ENCODE results near the gene CELSR1. TPM values are rescaled to one million over a fixed set of nuclear protein-coding genes. Genes with fewer than 3 reads are reported as not detected.

CELSR1 gene
- total RNA-seq = 10 to 100 TPM; 31.7 to 72.7 (median 54.1) TPM

- 2% methylated on average over 56 of the region's 101 CpGs; no CpG with 5 or more reads in 1 of the 2 donors for WGBS, 2 donors
- DNase-seq (ENCODE audit: low spot score in 2 of 2) = no peak
- no peak for TF ChIP-seq POLR2A (IDR thresholded peaks at IDR 0.05)
- intact Hi-C loops (cut with DNase I; ENCODE audit: low total_unique reads) = no loop called here
- H3K4me3 ChIP-seq (ENCODE audit: low read depth, poor library complexity, severe bottlenecking) = peak within 1 kb of the TSS; percentile 30
Measured at GRCh38 chr22:46537225-46537945, at the start of gene CELSR1. Gene CELSR1 (minus strand): TSS chr22:46537620. CDS start chr22:46537170, 450 bp downstream.

DNA sequence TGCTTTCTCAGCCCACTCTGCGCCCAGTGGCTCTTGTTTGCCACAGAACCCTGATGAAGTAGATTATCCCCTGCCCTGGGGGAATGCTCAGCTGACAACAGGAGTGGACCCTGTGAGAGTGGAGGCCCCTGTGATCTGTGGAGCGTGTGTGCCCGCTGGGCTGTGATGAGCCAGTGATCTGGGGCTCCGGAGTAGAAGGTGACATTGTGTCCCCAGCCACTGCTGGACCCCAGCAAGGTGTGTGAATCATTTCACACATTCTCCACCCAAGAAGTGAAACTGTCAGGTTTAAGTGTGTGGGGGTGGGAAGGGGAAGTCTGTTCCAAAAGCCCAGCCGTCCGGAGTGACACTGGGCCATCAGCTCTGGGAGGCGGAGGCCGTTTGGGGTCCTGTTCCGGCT, 49.6 kb upstream of the CELSR1 start:
- WGBS, 2 donors = 79 to 86% methylated on average over 8 to 9 of the region's 9 CpGs
- TF ChIP-seq, protein P1, sequence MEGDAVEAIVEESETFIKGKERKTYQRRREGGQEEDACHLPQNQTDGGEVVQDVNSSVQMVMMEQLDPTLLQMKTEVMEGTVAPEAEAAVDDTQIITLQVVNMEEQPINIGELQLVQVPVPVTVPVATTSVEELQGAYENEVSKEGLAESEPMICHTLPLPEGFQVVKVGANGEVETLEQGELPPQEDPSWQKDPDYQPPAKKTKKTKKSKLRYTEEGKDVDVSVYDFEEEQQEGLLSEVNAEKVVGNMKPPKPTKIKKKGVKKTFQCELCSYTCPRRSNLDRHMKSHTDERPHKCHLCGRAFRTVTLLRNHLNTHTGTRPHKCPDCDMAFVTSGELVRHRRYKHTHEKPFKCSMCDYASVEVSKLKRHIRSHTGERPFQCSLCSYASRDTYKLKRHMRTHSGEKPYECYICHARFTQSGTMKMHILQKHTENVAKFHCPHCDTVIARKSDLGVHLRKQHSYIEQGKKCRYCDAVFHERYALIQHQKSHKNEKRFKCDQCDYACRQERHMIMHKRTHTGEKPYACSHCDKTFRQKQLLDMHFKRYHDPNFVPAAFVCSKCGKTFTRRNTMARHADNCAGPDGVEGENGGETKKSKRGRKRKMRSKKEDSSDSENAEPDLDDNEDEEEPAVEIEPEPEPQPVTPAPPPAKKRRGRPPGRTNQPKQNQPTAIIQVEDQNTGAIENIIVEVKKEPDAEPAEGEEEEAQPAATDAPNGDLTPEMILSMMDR (IDR thresholded peaks at IDR 0.05) = no peak
- no peak for TF ChIP-seq POLR2A (IDR thresholded peaks at IDR 0.05)
- no peak overlapping the region for H3K4me3 ChIP-seq (ENCODE audit: low read depth, poor library complexity, severe bottlenecking)
- DNase-seq (ENCODE audit: low spot score in 2 of 2) = no peak
- intact Hi-C loops (cut with DNase I; ENCODE audit: low total_unique reads) = no loop called here

DNA sequence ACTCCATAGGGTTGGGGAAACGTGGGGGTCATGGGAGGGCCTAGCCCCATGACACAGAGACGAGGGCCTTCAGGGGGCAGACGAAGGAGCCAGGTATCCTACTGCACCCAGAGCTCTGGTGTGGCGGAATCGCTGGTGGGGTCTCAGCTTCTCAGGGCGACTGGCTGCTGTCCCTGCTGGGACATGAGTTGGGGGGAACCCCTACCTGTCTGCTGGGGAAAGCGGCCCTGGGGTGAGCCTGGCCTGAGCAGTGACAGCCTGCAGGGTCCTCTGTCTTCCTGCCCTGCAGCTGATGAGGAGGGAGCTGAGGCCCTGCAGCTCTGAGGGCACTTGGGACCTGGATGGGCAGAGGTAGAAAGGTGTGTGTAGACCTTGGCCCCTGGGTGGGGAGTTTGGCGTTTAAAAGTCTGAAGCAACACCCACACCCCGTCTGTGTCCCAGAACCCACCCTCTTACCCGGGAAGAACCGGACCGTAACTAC, 49.2 kb upstream of the CELSR1 start:
- WGBS, 2 donors = 91 to 93% methylated on average over 8 to 12 of the region's 12 CpGs
- no peak overlapping the region for H3K4me3 ChIP-seq (ENCODE audit: low read depth, poor library complexity, severe bottlenecking)
- intact Hi-C loops (cut with DNase I; ENCODE audit: low total_unique reads) = no loop called here
- no peak for DNase-seq (ENCODE audit: low spot score in 2 of 2)
- TF ChIP-seq, protein P1 (IDR thresholded peaks at IDR 0.05) = no peak
- no peak for TF ChIP-seq POLR2A (IDR thresholded peaks at IDR 0.05)

DNA sequence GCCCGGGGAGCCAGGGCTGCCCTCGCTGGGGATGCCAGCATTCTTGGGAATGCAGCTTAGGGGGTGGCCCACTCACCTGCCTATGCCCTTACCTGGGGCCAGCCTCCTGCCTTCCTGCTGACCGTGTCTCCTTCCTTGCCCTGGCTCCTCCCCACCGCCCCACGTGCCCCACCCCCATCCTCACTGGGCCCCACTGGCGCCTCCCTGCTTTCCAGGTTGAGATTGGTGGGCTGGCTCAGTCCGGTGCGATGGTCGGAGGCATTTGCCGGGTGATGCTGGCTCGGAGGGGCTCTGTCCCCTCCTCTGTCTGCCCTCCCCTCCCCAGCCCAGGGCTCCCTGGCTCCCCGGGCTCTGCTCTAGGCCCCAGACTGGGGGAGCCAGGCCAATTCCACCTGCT, 48.7 kb upstream of the CELSR1 start:
- 84 to 88% methylated on average over 12 of the region's 12 CpGs for WGBS, 2 donors
- intact Hi-C loops (cut with DNase I; ENCODE audit: low total_unique reads) = no loop called here

GRCh38 chr22:46585340-46586122, 48.1 kb upstream of the CELSR1 start:
- intact Hi-C loops (cut with DNase I; ENCODE audit: low total_unique reads) = no loop called here
- no peak overlapping the region for H3K4me3 ChIP-seq (ENCODE audit: low read depth, poor library complexity, severe bottlenecking)
- no peak for DNase-seq (ENCODE audit: low spot score in 2 of 2)
- 91 to 92% methylated on average over 19 of the region's 19 CpGs for WGBS, 2 donors
- TF ChIP-seq, protein P1 (IDR thresholded peaks at IDR 0.05) = no peak
- no peak for TF ChIP-seq POLR2A (IDR thresholded peaks at IDR 0.05)

More for the DNA sequence above, 48.7 kb upstream of the CELSR1 start:
- DNase-seq (ENCODE audit: low spot score in 2 of 2) = no peak
- H3K4me3 ChIP-seq (ENCODE audit: low read depth, poor library complexity, severe bottlenecking) = no peak overlapping the region
- TF ChIP-seq, protein P1 (IDR thresholded peaks at IDR 0.05) = no peak
- no peak for TF ChIP-seq POLR2A (IDR thresholded peaks at IDR 0.05)

Measured in lower leg skin (tissue), 4 donors.